ENCODE measurements around the gene EGFR. TPM values are rescaled to one million over a fixed set of nuclear protein-coding genes. Genes with fewer than 3 reads are reported as not detected.
A peak's percentile ranks its signal among the peaks of the same experiment; 100 is the strongest.

The EGFR gene
- total RNA-seq, 4 donors from 2014 or later, result 87.2 to 124 (median 94.5) TPM

- DNase-seq (ENCODE audit: low spot score) (no peak), ATAC-seq (ENCODE audit: low FRiP score) (peak; percentile 20)
- TF ChIP-seq, protein P1, sequence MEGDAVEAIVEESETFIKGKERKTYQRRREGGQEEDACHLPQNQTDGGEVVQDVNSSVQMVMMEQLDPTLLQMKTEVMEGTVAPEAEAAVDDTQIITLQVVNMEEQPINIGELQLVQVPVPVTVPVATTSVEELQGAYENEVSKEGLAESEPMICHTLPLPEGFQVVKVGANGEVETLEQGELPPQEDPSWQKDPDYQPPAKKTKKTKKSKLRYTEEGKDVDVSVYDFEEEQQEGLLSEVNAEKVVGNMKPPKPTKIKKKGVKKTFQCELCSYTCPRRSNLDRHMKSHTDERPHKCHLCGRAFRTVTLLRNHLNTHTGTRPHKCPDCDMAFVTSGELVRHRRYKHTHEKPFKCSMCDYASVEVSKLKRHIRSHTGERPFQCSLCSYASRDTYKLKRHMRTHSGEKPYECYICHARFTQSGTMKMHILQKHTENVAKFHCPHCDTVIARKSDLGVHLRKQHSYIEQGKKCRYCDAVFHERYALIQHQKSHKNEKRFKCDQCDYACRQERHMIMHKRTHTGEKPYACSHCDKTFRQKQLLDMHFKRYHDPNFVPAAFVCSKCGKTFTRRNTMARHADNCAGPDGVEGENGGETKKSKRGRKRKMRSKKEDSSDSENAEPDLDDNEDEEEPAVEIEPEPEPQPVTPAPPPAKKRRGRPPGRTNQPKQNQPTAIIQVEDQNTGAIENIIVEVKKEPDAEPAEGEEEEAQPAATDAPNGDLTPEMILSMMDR (IDR thresholded peaks at IDR 0.05), result no peak
Observed at GRCh38 chr7:55019691-55020465, 1.1 kb downstream of the EGFR start.

- DNase-seq (ENCODE audit: low spot score), result no peak
- TF ChIP-seq, protein P1 (IDR thresholded peaks at IDR 0.05), result no peak
- no peak for ATAC-seq (ENCODE audit: low FRiP score)
Observed at GRCh38 chr7:55020466-55020871, 1.7 kb downstream of the EGFR start.

GRCh38 chr7:55021053-55021452 is 2.2 kb downstream of the EGFR start:
- TF ChIP-seq, protein P1 (IDR thresholded peaks at IDR 0.05), result no peak
- DNase-seq (ENCODE audit: low spot score) (no peak), ATAC-seq (ENCODE audit: low FRiP score) (no peak)

DNA sequence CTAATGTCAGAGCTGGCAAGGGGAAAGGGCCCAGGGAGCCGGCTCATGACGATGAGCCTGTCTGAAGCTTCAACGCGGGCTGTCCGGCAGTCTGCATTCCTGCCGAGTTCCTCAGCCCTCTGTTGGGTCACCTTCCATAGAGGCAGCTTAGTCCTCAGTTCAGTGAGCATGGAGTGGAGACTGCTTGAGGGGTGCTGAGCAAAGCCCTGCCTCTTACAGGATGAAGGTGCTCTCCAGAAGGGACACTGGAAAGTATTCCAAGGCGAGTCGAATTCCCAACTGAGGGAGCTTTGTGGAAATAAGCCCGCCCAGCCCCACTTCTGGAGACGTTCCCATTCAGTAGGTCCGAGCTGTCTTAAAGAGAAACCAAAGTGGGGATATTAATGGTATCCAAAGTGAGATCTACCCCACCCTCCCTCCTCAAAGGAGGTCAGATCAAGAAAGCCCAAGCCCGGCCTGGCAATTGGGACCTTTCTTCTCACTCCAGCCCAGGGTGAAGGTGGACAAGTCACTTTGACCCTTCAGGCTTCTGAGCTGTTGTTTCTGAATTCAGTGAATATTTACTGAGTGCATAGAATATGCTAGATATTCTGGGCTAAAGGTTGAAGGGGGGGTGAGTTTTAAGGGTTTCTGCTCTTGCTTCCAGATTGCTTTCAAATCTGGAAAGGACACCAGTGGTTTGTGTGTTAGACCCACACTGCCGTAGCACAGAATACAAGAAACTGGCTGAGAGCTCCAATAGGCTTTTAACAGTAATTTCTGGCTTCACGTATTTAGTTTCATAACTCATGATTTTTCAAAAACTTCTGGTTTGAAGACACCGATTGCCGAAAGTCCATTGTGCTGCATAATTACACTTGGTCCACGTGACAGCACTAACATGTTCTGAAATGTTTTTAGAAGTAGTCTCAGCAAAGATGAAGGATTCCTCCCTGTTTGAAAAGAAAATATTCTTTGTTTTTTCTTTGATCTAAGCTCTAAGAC is 3.5 kb downstream of the EGFR start:
- TF ChIP-seq, protein P1 (IDR thresholded peaks at IDR 0.05), result no peak
- no peak for DNase-seq (ENCODE audit: low spot score)
- no peak for ATAC-seq (ENCODE audit: low FRiP score)

- DNase-seq (ENCODE audit: low spot score) (no peak), ATAC-seq (ENCODE audit: low FRiP score) (no peak)
- TF ChIP-seq, protein P1 (IDR thresholded peaks at IDR 0.05), result no peak
Observed at GRCh38 chr7:55023841-55024505, 5.2 kb downstream of the EGFR start.

GRCh38 chr7:55024776-55025175 is 6.0 kb downstream of the EGFR start:
- DNase-seq (ENCODE audit: low spot score), result no peak
- TF ChIP-seq, protein P1 (IDR thresholded peaks at IDR 0.05), result no peak
- ATAC-seq (ENCODE audit: low FRiP score), result no peak

All from omental fat pad (tissue), 4 donors.